Stomach smooth muscle (tissue), 2 donors: ENCODE results near the gene RPL7L1.

Source experiments
- H3K27ac ChIP-seq: one replicate; pipeline ENCODE4 v1.7.0; 2013; ENCODE audit warnings: mild to moderate bottlenecking, low read length, inconsistent platforms
- H3K27me3 ChIP-seq, 2 donors: one replicate each; pipeline ENCODE4 v1.7.0; 2013; ENCODE audit warnings: low read length in 2 of 2; ENCODE audit not compliant: insufficient read depth in 2 of 2, control insufficient read depth in 1 of 2
- H3K36me3 ChIP-seq, 2 donors: one replicate each; pipeline ENCODE4 v1.7.0; 2013; ENCODE audit warnings: low read length in 2 of 2; ENCODE audit not compliant: control insufficient read depth in 2 of 2, insufficient read depth in 2 of 2
- H3K4me1 ChIP-seq: one replicate; pipeline ENCODE4 v1.7.0; 2013; ENCODE audit warnings: low read length; ENCODE audit not compliant: control insufficient read depth, insufficient read depth
- H3K4me3 ChIP-seq, 2 donors: one replicate each; pipeline ENCODE4 v1.7.0; 2013; ENCODE audit warnings: low read length in 2 of 2
- H3K9ac ChIP-seq, 2 donors: one replicate each; pipeline ENCODE4 v1.7.0; 2013; ENCODE audit warnings: low read length in 2 of 2, mild to moderate bottlenecking in 1 of 2
- H3K9me3 ChIP-seq, 2 donors: one replicate each; pipeline ENCODE4 v1.7.0; 2013; ENCODE audit warnings: low read length in 2 of 2; ENCODE audit not compliant: control insufficient read depth in 2 of 2
- donor health status: healthy.
- donor health status: Pancreatic carcinoma.

RPL7L1 gene

GRCh38 chr6:42879372-42880239 is at the start of gene RPL7L1:
TSS of gene RPL7L1 (plus strand) at chr6:42879616. CDS start at chr6:42879911, 295 bp downstream.
- no peaks in the 10 kb centered on the region for H3K9me3 ChIP-seq
- H3K9ac ChIP-seq: peak within 1 kb of the TSS; percentile 90 to 99
- no peaks in the 10 kb centered on the region for H3K27me3 ChIP-seq
- H3K36me3 ChIP-seq: peaks cover 15 to 17% of the 10 kb centered on the region in 2 donors
- peaks cover 18% of the 10 kb centered on the region for H3K4me1 ChIP-seq
- peak within 1 kb of the TSS; percentile 77 to 96 for H3K4me3 ChIP-seq
- peak within 1 kb of the TSS; percentile 95 for H3K27ac ChIP-seq

DNA sequence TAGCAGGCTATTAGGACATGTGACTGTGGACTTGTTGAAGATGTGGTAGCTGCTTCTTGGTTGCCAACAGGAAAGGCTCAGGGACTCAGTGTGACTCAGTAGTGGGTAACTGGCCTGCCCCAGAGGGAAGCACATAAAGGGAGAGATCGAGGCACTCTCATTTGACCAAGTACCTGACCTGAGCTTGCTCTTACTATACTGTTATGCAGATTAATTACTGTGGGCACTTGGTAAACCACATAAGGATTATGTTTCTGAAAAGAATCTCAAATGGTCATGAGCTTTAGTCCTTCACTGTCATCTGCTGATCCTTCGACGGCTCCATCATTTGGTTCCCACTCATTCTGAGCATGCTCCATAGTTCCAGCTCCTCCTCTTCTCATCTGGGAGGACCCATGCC is 48.2 kb upstream of the RPL7L1 start:
- Histone ChIP-seq H3K9me3 (no peaks in the 10 kb centered on the region), H3K9ac (no peak overlapping the region), H3K27ac (no peak overlapping the region), H3K4me1 (no peaks in the 10 kb centered on the region), H3K36me3 (peaks cover 33 to 37% of the 10 kb centered on the region in 2 donors), H3K4me3 (no peak overlapping the region), H3K27me3 (no peaks in the 10 kb centered on the region)

- Histone ChIP-seq H3K4me1 (no peaks in the 10 kb centered on the region), H3K9ac (no peak overlapping the region), H3K27ac (no peak overlapping the region), H3K27me3 (no peaks in the 10 kb centered on the region), H3K4me3 (no peak overlapping the region), H3K9me3 (no peaks in the 10 kb centered on the region), H3K36me3 (peaks cover 19 to 28% of the 10 kb centered on the region in 2 donors)
These were observed 45.4 kb upstream of the RPL7L1 start for GRCh38 chr6:42834056-42834455.

DNA sequence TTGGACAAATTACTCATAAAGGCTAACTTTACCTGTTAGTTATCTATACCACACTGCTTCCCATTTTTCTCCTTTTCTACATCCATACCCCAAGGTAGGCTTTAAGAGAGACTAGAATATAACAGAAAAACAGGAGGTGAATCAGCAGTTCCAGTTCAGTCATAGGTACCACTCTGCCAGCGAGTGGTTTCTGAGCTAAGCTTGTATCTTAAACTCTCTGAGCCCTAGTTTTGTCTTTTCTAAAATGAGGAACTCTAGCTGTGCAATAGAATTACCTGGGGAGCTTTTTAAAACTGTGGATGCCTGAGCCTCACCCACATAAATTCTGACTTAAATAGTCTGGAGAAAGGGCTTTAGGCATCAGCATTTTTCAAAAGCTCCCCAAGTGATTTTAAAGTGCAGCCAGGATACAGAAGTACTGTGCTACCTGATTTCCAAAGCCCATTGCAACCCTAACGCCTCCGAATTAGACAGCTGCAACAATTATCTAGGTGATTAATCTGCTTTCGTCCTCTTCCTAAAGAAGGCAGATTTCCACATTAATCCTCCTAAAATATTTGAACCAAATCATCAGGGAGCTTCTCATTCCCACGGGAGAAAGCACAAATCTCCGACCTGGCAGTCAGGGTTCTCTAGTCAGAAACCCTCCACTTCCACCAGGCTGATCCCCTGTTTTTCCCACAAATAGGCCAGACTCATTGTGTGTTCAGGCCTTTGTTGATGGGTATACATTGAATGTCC is 37.4 kb upstream of the RPL7L1 start:
- no peak overlapping the region for H3K27ac ChIP-seq
- H3K27me3 ChIP-seq: no peaks in the 10 kb centered on the region
- H3K4me1 ChIP-seq: no peaks in the 10 kb centered on the region
- no peak overlapping the region for H3K9ac ChIP-seq
- no peaks in the 10 kb centered on the region for H3K9me3 ChIP-seq
- no peak overlapping the region for H3K4me3 ChIP-seq
- peaks cover 4 to 11% of the 10 kb centered on the region in 2 donors for H3K36me3 ChIP-seq

DNA sequence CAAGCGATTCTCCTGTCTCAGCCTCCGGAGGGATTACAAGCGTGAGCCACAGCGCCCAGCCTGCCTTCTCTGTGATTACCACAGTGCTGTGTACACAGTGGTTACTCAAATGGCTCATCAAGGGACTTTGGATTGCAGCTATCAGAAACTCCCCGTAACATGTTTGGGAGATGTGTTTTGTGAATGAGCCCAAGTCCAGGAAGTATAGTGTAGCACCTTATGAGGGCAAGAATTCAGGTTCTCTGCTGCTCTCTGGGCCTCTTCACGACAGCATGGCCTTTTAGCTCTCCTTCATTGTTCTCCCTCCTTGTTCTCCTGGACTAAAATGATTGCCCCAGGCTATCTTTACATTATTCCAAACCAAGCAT is 34.1 kb upstream of the RPL7L1 start:
- Histone ChIP-seq H3K27ac (no peak overlapping the region), H3K4me1 (no peaks in the 10 kb centered on the region), H3K9ac (no peak overlapping the region), H3K27me3 (no peaks in the 10 kb centered on the region), H3K4me3 (no peak overlapping the region), H3K9me3 (no peaks in the 10 kb centered on the region), H3K36me3 (peaks cover 7 to 8% of the 10 kb centered on the region in 2 donors)

GRCh38 chr6:42846505-42846904 is 32.9 kb upstream of the RPL7L1 start:
- peaks cover 7 to 8% of the 10 kb centered on the region in 2 donors for H3K36me3 ChIP-seq
- no peak overlapping the region for H3K4me3 ChIP-seq
- H3K27me3 ChIP-seq: no peaks in the 10 kb centered on the region
- H3K9me3 ChIP-seq: no peaks in the 10 kb centered on the region
- H3K9ac ChIP-seq: no peak overlapping the region
- H3K27ac ChIP-seq: no peak overlapping the region
- no peaks in the 10 kb centered on the region for H3K4me1 ChIP-seq

DNA sequence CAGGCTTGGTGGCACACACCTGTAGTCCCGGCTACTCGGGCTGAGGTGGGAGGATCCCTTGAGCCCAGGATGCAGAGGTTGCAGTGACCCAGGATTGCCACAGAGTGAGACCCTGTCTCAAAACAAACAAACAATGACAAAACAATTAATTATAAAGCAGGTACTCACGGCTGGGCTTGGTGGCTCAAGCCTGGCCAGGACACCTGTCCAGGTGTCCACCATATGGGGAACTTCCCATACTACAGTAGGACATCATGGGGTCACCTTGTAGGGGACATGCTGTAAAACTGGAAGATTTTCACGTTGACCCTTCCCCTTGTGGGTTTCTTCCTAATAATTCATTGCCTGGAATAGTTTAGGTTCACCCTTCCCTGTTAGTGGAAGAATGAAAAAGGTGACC is 30.7 kb upstream of the RPL7L1 start:
- H3K9me3 ChIP-seq: no peaks in the 10 kb centered on the region

DNA sequence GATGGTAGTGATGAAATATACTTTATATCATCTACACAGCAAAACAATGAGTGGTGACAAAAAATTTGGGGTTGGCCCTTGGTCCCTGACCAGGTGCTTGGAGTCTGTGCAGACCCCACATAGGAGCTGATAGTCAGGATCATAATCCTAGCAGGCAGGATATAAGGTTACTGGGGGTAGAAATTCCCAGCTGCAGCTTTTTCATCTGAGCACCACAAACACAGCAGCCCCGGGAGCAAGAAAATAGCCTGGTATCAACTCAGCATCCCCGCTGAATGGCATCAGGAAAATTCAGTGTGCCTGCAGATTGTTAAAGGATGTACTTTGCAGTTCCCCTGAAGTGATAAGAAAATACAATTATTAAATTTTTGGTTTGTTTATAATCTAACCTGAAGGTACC is 27.8 kb upstream of the RPL7L1 start:
- Histone ChIP-seq H3K9me3 (no peaks in the 10 kb centered on the region), H3K27ac (no peak overlapping the region), H3K9ac (peak overlapping the region in 1 of 2 donors; percentile 6), H3K4me1 (no peaks in the 10 kb centered on the region), H3K36me3 (peaks cover 25 to 27% of the 10 kb centered on the region in 2 donors), H3K4me3 (no peak overlapping the region), H3K27me3 (no peaks in the 10 kb centered on the region)

More for the DNA sequence above, 30.7 kb upstream of the RPL7L1 start:
- H3K36me3 ChIP-seq: peaks cover 11 to 14% of the 10 kb centered on the region in 2 donors
- H3K4me3 ChIP-seq: no peak overlapping the region
- no peaks in the 10 kb centered on the region for H3K27me3 ChIP-seq
- no peaks in the 10 kb centered on the region for H3K4me1 ChIP-seq
- H3K27ac ChIP-seq: no peak overlapping the region
- H3K9ac ChIP-seq: no peak overlapping the region

GRCh38 chr6:42860036-42860435 is 19.4 kb upstream of the RPL7L1 start:
- Histone ChIP-seq H3K9me3 (no peaks in the 10 kb centered on the region), H3K36me3 (peaks cover 44 to 47% of the 10 kb centered on the region in 2 donors), H3K4me3 (no peak overlapping the region)

GRCh38 chr6:42860481-42860880 is 18.9 kb upstream of the RPL7L1 start:
- H3K36me3 ChIP-seq: peaks cover 40 to 46% of the 10 kb centered on the region in 2 donors
- H3K27ac ChIP-seq: no peak overlapping the region

More at GRCh38 chr6:42860036-42860435, 19.4 kb upstream of the RPL7L1 start:
- Histone ChIP-seq H3K9ac (no peak overlapping the region), H3K27me3 (no peaks in the 10 kb centered on the region), H3K27ac (no peak overlapping the region), H3K4me1 (no peaks in the 10 kb centered on the region)

More at GRCh38 chr6:42860481-42860880, 18.9 kb upstream of the RPL7L1 start:
- Histone ChIP-seq H3K9ac (no peak overlapping the region), H3K9me3 (no peaks in the 10 kb centered on the region), H3K4me1 (no peaks in the 10 kb centered on the region), H3K27me3 (no peaks in the 10 kb centered on the region), H3K4me3 (no peak overlapping the region)
